Measurements from ENCODE around the gene FCAMR. TPM values are rescaled to one million over a fixed set of nuclear protein-coding genes. Genes with fewer than 3 reads are reported as not detected.
A peak's percentile ranks its signal among the peaks of the same experiment; 100 is the strongest.

The FCAMR gene
- polyA plus RNA-seq, 4 donors: 4.8 to 16.2 (median 9.0) TPM

DNA sequence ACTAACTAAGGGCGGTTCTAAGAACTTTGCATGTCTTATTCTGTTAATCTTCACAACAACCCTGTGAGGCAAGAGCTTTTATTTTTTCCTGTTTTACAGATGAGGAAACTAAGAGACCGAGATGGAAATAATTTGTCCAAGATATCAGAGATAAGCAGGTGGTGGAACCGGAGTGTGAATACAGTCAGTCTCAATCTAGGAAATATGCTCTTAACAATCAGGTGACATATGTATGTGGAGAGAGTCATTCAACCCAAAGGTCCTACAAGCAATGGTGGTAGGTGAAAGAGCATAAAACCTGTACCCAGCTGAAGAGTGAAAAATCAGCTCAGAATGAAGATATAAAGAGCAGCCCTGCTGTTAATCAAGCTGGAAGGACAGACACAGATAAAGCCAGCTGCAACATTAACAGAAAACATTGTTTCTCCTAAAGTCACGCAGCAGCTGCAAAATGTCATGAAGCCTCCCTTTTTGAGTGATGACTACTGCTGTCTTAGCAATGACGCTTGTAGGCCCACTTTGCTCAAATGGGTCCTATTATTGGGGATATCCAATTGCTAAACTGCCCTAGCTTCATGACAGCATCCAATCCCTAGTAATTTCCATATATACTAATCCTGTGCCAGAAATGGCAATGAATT is 30.5 kb upstream of the FCAMR start:
- DNase-seq (ENCODE audit: low read depth in 4 of 4, low spot score in 2 of 4): no peak

DNA sequence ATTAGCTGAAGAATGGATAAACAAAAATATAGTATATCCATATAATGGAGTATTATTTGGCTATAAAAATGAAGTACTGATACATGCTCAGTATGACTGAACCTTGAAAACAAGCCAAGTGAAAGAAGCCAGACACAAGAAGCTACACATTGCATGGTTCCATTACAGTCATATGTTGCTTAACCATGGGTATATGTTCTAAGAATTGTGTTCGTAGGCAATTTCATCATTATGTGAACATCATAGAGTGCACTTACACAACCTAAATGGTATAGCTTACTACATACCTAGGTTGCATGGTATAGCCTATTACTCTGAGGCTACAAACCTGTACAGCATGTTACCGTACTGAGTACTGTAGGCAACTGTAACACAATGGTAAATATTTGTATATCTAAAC is 28.6 kb upstream of the FCAMR start:
- DNase-seq (ENCODE audit: low read depth in 4 of 4, low spot score in 2 of 4): no peak

DNA sequence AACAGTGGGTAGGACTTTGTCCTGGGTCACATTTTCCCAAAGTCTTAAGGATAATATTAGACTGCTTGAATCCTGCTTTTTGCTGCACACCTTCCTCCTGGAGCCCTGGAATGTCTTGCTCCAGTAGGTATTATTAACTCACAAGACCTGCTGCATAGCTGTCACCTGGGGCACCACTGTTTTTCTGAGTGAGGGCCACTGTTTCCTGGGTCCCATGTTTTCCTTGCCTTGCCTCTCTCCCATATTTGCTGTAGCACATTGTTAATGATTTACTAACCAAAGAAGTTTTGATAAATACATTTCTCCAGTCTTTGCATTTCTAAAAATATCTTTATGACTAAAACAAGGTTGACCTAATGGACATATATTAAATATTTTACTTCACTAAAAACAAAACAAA is 22.5 kb upstream of the FCAMR start:
- DNase-seq (ENCODE audit: low read depth in 4 of 4, low spot score in 2 of 4): peak in 2 of 4 donors; percentile 28 to 44

DNA sequence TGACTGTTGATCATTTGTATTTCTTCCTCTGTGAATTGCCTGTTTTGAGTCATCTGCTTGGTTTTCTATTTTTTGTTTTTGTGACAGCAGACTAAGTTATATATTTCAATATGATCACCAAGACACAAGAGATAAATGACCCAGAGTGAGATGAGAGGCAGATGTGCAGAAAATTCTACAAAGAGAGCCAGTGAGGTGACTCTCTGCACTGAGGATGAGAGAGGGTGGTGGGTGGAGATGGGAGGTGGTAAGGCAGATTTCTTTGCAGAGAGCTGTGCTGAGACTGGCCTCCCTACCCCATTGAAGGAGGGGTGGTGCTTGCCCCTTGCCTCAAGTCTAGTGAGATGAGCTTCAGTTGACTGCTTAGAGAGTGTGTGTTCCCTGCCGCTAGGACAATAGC is 17.6 kb upstream of the FCAMR start:
- no peak for DNase-seq (ENCODE audit: low read depth in 4 of 4, low spot score in 2 of 4)

DNA sequence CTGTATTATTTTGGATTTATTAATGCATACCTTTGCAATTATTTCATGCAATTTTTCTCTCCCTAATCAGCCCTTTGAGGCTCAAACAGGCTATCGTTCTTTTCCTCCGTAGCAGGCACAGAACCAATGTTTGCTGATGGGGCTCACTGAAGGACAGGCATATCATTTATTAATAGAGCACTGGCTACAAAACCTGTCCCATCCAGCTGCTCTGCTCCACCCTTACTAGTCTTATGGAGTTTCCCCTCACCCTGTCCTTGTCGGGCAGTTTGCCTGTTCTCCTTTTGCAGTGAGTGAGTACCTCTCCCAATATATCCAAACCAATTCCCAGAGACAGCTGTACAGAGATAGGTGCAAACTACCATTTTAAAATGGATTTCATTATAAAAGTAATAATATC is 16.6 kb upstream of the FCAMR start:
- no peak for DNase-seq (ENCODE audit: low read depth in 4 of 4, low spot score in 2 of 4)

DNA sequence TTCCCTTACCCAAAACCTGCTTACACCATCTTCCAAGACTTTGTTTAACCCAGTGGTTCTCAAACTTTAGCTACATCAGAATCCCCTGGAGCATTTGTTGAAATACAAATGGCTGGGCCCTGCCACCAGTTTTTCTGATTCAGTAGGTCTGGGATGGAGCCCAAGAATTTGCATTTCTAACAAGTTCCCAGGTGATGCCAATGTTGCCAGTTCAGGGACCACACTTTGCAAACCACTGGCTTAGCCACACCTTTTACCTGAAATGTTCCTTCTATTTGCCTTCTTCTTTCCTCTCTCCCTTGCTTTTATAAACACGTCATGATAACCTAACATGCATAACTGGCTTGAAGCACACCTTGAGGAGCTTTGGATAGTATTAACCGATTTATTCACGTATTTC is 16.1 kb upstream of the FCAMR start:
- no peak for DNase-seq (ENCODE audit: low read depth in 4 of 4, low spot score in 2 of 4)

DNA sequence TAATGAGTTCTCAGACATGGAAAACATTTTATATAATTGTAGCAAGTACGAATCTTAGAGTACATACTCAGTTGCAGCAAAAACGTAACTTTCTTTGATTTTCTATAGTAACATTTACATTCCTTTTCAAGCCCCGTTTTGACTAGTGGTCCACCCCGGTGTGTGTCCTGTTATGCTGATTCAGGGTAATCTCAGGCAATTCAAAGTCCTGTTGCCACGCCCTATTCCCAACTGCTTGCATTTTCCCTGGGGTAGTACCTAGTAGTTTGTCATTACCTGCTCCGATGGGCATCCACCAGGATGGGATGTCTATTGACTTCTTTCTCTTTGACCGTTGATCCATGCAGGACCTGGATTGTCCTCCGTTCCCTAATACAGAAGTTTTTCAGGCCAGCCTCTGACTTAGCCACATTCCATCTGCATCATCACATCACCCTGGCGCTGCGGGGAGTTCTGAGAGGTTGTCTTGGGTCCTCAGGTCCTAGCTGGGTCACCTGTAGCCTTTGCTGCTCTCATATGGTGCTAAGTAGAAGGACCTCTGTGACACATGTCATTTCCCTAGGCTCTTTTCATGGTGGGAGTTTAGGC is 15.0 kb upstream of the FCAMR start:
- DNase-seq (ENCODE audit: low read depth in 4 of 4, low spot score in 2 of 4): no peak

DNA sequence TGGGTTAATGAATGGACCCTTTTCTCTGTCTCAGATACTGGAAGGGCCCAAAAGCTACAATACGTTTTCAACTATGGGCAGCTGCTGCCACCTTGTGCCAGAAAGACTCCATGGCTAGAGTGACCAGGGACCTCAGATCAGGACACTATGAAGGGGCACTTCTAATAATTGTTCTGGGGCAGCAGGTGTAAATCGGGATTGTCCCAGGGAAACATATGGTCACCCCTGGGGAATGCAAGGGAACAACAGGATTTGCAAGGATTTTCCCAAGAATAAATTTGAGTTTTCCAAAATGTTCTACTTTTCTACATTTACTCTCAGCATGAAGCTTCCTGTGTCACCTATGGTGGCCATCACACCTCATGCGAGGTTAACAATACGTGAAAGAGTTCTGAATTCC is 12.0 kb upstream of the FCAMR start:
- DNase-seq (ENCODE audit: low read depth in 4 of 4, low spot score in 2 of 4): peak in 2 of 4 donors; percentile 28 to 56

DNA sequence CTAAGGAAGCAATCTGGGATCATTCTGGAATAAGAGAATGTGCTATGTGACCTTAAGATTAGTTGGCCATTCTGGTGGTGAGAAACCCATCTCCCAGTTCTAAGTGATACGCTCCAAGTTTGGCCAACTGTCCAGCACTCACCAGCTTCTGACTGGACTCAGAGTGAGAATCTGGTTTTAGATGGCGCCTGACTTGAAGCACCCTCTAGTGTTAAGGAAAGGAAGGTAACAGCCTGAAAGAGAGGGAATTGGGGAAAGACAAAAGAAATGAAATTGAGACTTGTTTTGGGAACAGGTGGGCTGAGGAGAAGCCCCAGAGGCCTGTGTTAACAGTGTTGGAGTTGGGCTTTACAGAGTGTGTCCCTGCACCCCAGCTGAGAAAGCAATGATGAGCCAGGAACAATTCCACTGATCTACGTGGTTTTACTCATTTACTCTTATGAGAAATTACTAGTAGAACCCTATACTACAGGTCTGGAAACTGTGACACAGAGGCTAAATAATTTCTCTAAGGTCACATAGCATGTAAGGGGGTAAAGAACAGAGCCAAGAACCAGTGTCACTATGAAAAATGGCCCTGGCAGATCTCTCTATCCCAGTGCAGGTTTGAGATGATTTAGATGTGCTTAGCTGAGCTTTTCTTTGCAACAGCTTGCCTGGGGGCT is 9.3 kb upstream of the FCAMR start:
- DNase-seq (ENCODE audit: low read depth in 4 of 4, low spot score in 2 of 4): no peak

DNA sequence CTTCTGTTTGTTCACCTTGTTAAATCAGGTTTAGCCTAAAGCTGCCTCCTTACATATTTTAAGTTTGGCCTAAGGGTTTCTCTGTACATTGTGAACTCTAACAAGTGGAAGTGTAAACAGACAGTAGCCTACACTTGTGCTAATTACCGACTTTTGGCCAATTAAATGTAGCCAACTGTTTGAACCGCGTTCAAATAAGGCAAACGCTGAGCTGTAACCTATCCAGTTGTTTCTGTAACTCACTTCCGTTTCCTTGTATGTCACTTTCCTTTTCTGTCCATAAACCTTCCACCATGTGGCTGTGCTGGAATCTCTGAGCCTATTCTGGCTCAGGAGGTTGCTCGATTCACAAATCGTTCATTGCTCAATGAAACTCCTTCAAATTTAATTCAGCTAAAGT is 8.0 kb upstream of the FCAMR start:
- DNase-seq (ENCODE audit: low read depth in 4 of 4, low spot score in 2 of 4): no peak

DNA sequence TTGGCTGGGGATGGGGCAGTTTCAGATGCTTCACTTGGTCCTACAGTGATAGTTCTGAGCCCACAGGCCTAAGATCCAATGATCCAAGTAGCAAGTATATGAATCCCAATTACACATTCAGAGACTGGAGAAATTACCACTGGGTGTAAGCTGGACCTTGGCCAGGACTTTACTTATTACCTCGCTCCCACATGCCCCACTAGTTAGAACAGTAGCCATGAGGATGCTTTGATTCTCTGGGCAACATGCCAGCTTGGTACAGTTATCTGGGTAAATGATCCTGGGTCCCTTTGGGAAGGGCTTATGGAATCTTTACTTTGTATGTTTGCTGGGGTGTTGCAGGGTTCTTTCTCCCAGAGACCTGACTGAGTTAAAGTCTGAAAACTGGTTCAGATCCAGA is 5.0 kb upstream of the FCAMR start:
- no peak for DNase-seq (ENCODE audit: low read depth in 4 of 4, low spot score in 2 of 4)

DNA sequence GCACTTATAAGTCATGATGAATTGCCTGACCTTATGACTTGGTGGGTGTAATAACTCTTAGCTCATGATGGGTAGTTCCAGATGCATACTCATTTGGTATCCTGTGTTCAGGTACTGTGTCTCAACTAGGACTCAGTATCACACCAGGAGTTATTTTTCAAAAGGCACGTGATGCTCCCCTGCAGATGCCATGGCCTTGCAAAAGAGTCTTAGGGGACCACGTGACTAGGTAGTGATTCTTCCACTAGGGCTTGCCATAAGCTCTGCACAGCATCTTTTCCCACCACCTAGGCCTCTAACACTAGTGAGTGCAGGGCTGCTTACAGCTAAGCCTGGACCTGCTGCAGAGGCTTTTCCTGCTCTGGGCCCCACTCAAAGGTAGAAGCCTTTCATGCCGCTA is 3.9 kb upstream of the FCAMR start:
- no peak for DNase-seq (ENCODE audit: low read depth in 4 of 4, low spot score in 2 of 4)

DNA sequence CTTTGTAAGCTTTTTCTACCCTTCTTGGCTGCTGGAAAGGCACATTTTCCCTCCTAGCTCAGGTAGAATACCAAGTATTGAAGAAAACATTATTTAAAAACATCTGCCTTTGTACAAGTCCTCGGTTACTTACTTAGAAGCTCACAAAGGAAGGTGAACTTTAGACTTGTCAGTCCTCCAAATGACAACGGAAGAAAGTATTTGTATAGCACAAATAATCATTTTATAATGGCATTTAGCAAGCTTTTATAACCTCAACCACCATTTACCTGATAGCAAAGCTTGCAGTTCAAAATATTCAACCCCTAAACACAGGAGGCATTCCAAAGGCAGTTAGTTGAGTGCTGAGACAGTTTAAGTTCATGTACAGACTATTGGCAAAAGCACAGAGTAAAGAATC is 2.5 kb upstream of the FCAMR start:
- no peak for DNase-seq (ENCODE audit: low read depth in 4 of 4, low spot score in 2 of 4)

DNA sequence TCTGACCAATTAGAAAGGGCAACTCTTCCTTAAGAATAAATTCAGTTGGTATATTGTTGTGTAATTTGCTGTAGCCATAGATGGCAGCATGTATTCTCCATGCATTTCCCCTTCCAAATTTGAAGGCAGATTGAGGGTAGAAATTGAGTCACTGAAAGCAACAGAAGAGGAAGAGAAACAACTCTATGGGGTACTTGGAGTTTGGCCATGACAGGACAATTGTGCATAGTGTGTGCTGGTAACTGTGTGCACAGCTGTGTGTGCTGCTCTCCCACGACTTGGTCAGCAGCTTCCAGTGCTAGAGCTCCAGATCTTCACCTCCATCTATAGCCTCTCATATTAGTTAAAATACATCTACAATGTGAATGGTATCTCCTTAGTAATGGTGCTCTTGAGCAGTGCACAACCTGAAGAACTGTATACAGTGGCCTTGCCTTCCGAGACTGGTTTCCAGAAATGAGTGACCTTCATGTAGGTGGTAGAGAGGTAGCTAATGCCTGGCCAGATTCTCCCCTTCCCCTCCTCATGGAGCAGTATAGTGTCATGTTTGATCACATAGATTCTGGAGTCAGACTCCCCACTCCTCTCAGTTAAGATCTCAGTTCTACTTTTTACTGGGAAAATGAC is 882 bp upstream of the FCAMR start:
- DNase-seq (ENCODE audit: low read depth in 4 of 4, low spot score in 2 of 4): no peak

DNA sequence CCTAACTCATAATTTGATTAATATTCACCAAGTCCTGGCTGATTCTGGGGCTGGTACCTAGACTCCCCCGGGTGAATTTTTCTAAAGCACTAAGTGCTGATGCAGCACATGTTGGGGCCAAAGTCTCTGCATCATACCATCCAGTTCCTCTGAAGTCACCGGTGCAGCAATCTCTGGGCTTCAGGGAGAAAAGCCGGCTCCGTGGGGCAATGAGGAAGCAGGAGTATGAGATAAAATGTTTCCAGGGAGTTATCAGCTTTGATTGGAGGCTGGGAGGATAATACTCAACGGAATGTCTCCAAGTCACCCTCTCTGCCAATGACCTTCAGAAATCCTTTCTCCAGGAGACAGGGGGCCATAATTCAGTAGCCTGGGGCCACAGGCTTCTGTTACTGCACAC is 1.2 kb downstream of the FCAMR start:
- DNase-seq (ENCODE audit: low read depth in 4 of 4, low spot score in 2 of 4): no peak

DNA sequence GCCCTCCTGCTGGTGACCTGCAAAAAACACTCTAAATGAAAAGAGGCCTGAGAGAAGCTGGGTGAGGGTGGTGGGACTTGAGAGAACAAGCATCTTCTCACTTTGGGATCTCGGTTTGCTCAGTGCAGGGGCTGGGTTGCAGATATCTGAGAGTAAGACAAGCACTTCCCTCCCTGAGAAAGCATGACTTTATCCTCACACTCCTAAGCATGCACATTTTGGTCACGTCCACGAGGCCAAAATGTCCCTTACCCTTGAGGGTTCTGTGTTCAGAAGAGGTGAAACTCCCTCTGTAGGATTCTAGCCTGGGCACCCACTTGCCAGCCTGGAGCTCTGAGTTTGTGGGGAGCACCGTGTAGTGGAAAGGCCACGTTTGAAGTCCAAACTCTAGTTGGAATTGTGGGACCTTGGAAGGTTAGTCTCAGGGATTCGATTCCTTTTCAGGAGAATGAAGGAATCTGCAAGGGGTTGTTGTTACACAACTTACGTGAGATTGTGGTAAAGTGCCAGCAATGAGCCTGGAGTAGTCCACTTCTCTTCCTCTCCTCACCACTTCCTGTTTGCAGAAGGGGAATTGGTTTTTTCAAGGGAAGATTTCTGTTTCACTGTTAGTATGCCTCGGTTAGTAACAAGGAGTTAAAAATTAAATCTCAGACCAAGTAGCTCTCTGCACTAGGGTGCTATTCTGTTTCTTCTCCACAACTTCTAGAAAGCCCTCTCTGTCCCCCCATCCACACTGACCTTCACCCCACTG is 3.0 kb downstream of the FCAMR start:
- no peak for DNase-seq (ENCODE audit: low read depth in 4 of 4, low spot score in 2 of 4)

DNA sequence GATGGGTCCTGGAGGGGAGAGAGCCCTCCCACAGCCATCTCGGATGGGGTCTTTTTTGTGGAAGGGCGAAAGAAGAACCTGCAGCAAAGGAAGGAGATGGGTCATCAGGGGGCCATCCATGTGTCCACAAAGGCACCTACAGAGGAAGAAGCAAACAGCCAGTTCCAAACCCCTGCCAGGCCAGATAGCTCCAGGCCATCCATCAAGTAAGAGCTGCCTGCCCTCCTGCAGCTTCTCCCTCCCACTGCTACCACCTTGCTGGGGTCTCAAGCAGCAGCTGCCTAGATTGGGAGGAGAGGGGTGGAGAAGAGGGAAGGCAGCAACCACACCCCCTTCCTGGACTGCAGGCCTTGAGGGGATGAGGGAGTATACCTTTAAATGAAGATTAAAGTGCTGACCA is 4.5 kb downstream of the FCAMR start:
- no peak for DNase-seq (ENCODE audit: low read depth in 4 of 4, low spot score in 2 of 4)

DNA sequence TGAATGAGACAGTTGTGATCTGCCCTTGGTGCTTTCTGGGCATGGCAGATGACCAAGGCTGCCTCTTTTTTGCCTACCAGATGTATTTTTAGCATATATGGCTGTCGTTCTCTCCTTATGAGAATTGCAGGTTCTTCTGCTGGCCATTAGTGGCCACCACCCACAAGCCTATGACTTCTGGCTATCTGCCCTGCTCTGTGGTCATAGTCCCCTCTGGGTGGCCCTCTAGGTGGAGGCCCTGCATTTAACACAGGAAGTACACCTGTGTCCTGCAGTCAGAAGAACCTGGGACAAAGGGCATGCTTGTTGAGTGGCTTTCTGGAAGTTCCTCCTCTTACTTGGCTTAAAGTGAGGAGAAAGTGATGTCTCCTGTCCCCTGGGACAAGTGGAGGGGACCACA is 6.5 kb downstream of the FCAMR start:
- DNase-seq (ENCODE audit: low read depth in 4 of 4, low spot score in 2 of 4): no peak

DNA sequence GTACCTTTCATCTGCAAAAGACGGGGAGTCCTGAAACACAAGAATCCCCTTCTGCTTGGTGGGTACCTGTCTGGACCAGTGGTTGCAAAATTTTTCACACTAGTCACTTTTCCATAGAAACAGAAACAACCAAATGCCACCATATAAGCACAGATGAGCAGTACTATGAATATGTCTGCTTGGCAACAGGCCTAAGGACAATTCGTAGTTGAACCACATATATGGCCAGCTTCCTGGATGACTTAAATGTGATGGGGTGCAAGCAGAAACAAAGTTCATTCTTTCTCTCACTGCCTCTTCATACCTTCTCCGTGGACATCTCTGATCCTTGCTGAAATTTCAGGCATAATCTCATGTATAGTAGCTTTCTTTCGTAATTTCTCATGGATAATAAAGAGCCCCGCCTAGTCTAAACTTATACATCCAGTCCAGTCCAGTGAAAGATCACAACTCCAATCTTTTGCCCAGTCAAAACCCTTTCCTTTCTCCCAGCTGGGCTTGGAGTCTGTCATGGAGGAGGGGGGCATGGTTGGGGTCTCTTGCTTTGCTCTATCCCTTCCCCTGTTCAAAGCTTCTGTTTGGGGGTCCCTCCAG is 7.0 kb downstream of the FCAMR start:
- no peak for DNase-seq (ENCODE audit: low read depth in 4 of 4, low spot score in 2 of 4)

DNA sequence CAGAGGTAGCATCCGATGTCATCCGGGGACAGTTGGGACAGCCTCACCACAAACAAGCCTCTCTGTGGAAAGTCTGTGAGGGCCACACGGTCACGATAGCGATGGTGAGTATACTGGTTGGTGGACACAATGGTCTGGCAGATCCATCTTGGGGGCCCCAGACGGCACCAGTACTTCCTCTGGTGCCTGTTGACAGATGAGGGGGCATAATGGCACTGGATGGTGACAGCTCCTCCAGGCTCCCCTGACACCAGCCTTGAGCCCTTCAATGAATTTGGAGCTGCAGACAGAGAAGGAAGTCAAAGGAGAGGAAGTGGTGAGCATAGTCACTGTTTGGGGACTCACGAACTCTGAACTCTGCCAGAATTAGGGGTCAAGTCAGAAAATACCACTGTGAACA is 8.0 kb downstream of the FCAMR start:
- no peak for DNase-seq (ENCODE audit: low read depth in 4 of 4, low spot score in 2 of 4)

DNA sequence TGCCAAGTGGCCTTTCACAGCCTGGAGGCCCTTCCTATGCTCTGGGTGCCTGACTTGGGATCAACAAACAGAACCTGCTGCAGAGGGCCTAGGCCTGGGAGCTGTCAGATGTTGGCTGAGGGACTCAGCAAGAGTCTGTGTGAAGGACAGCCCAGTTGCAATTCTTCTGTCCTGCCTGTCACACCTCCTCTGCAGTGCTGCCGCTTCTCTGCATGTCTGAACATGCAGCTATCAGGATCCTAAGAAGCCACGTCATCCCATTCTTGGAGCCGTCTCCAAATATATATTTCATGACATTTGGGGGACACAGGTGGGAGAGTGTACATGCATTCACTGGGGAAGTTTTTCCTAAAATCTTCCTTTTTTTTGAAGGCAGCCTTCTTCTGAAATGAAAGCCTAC is 8.6 kb downstream of the FCAMR start:
- no peak for DNase-seq (ENCODE audit: low read depth in 4 of 4, low spot score in 2 of 4)
